GM18526 (cell line): ENCODE results near the gene ASB6.
A peak's percentile ranks its signal among the peaks of the same experiment; 100 is the strongest.

Experiments
- POLR2A ChIP-seq: IDR thresholded peaks from 3 replicates; pipeline ENCODE4 v1.6.1; 2011; ENCODE audit not compliant: insufficient read length; ENCODE audit errors: extremely low read depth

Gene ASB6, protein sequence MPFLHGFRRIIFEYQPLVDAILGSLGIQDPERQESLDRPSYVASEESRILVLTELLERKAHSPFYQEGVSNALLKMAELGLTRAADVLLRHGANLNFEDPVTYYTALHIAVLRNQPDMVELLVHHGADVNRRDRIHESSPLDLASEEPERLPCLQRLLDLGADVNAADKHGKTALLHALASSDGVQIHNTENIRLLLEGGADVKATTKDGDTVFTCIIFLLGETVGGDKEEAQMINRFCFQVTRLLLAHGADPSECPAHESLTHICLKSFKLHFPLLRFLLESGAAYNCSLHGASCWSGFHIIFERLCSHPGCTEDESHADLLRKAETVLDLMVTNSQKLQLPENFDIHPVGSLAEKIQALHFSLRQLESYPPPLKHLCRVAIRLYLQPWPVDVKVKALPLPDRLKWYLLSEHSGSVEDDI

DNA sequence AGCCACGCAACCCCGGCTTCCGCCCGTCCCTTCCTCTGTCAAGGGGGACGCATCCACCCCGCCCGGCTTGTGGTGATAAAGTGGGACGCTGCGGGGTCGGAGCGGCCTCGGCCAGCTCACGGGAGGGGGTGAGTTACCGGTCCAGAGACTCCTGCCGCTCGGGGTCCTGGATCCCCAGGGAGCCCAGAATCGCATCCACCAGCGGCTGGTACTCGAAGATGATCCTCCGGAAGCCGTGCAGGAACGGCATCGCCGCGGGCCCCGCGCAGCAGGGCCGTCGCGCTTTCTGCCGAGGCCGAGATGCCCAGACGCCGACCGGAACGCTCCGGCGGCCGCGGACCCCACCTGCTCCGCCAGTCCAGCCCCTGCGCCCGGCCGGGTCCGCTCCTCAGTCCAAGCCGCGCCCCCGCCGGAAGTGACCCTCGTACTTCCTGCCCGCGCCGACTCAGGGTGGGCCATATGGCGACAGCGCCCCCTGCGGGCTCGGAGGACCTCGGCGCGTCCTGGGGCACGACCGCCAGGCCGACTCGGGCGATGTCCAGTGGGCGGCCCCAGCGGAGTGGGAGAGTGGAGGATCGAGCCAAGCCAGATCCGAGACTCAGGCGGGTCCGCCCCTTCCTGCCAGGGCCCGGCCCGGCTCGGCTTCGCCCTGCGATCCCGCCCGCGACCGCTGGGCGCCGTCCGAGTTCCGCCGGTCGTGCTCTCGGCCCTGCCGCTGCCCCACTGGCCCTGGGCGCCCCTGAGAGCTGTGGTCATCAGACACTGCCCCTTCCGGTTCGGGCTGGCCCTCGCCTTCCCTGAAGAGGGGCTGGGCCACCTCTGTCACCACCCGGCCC lies at the start of gene ASB6:
Gene ASB6 (minus strand): TSS at position 402 of the 836 bp plus-strand sequence. CDS start 152 bp downstream, at position 250.
- TF ChIP-seq POLR2A, result peak; percentile 84

DNA sequence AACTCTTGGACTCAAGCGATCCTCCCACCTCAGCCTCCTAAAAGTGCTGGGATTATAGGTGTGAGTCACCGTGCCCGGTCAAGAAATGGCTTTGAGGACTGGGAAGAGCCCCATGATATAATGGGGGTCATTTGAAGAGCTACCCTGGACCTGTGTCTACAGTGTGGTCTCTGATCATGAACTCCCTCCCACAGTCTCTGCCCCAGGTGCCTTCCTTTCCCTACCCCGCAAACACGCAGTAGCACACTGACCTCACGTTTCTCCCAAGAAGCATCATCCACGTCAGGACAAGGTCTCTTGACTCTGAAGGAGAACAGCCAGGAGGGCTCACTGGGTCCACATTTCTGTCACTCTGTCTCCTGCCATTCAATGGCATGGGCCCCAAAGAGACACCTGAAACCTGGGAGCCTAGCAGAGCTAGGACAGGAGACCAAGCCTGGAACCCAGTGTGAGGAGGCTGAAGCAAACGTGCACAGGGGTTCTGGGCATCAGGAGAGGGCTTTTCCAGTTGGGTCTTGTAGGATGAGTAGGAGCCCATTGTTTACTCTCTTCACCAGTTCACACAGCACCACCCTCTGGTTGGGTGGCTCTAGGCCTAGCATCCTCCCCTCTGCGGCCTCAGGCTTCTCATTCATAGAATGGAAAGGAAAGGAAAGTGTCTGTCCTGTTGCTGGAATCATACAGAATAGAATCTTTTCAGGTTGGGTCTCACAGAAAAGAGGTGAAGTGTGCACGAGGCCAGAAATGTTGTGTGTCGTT lies 46.5 kb upstream of the ASB6 start:
- TF ChIP-seq POLR2A, result no peak

DNA sequence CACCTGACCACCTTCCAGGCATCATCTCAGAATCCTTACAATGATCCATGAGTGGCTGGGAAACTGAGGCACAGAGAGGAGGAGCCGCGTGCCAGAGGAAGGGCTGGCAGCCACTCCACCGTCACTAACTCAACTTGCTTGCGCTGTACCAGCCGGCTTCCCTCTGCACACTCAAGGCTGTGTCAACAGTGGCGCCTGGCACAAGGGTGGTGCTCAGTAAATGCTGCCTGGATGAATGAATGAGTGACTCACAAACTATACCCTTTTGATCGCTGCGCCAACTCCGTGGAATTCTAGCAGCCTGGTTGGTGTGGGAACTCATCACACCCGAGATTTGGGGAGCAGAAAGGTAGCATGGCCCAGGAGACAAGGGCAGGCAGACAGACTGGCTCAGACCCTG lies 45.4 kb upstream of the ASB6 start:
- no peak for TF ChIP-seq POLR2A

DNA sequence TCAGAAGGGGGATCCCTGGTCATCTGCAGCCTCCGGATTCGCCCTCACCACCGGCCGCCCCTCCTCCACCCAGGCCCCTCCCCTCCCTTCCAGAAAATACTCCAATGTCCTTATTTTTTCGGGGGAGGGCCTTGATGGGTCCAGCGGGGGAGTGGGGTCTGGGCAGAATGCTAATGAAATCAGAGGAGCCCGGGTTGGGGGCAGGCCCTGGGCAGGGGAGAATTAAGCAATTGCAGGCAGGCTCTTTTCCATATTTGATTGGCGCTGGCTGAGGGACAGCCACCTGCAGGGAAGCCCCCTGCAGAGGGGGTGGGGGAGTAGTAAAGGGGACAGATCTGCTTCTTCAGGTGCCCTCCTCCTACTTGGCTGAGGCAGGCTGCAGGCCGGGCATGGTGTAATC lies 44.8 kb upstream of the ASB6 start:
- TF ChIP-seq POLR2A, result no peak

DNA sequence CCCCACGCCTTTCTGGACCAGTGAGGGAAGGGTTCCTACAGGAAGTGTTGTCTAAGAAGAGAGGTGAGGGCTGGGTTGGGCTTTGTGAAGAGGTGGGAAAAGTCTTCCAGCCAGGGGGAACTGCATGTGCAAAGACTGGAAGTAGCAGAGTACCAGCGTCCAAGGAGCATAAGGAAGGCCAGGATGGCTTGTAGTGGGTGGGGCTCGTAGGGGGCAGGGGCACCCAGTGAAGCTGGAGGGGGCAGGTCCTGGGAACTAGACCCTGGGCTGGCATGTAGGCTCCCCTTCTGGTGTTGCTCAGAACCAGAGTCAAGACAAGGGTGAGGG lies 43.9 kb upstream of the ASB6 start:
- TF ChIP-seq POLR2A, result no peak

DNA sequence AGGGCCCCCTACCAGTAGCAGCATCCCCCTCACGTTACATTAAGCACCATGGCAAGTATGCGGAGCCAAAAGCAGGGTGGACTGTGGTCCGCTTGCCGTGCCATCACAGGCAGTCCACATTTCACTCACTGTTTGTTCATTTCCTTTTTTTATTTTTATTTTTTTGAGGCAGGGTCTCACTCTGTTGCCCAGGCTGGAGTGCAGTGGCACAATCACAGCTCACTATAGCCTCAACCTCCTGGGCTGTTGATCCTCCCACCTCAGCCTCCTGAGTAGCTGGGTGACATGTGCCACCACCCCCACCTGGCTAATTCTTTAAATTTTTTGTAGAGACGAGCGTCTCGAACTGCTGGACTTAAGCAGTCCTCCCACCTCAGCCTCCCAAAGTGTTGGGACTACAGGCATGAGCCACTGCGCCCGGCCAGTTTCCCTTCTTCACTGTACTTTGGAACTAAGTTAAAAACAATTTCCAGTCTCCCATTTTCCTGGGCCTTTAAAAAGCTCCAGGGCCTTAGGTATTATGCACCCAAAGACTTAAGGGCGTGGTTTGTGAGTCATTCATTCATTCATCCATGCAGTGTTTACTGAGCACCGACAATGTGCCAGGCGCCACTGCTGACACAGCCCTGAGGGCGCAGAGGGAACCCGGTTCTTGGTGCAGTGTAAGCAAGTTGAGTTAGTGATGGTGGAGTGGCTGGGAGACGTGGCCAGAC lies 43.4 kb upstream of the ASB6 start:
- no peak for TF ChIP-seq POLR2A

DNA sequence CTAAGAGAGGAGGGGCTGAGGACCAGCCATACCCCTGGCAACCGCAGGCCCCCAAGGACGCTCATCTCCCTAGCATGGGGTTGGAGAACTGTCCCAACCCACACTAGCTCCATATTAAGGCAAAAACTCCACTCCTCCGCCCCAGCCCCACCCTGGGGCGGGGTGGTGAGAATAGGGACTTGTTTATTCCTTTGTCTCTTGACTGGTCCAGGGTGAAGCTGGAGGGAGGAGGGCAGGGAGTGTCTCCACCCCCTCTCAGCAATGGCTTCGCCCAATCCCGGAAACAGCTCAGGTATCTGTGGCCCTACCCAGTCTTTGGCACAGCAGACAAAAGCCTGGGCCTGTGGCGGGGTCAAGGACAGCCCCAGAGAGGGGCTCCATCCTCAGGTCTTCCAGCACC lies 40.4 kb upstream of the ASB6 start:
- no peak for TF ChIP-seq POLR2A

DNA sequence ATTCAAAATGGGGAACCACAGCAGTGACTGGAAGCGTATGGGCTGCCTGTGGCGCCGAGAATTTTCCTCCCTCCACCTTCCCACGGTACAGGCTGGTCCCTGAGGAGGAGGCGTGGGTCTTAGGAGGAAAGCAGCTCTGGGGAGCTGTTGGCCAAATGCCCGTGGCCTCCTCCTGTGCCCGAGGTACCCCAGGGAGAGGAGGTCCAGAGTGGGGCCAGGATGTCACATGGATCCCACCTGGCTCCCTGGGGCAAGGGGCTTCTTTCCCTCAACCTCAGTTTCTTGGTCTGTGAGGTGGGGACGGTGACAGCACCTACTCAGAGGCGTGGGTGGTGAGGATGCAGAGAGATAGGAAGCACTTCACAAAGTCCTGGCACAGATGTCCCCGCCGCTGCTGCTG lies 40.0 kb upstream of the ASB6 start:
- no peak for TF ChIP-seq POLR2A

DNA sequence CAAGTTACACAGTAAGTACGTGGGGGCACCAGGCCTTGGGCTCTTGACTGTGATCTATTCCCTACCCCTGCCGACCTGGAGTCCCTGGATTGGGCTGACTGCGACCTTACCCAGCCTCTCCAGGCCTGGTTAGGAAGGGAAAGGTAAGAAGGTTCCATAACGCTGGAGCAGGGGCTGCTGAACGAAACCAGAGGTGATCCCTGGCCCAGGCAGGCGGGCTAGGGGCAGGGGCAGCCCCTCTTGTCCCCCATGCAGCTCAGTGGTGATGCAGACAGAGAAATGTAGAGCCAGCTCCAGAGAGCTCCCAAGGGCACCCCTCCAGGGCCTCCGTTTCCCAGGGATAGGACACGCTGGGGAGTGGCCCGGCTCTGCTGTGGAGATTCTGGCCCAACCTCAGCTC lies 37.6 kb upstream of the ASB6 start:
- TF ChIP-seq POLR2A, result no peak

DNA sequence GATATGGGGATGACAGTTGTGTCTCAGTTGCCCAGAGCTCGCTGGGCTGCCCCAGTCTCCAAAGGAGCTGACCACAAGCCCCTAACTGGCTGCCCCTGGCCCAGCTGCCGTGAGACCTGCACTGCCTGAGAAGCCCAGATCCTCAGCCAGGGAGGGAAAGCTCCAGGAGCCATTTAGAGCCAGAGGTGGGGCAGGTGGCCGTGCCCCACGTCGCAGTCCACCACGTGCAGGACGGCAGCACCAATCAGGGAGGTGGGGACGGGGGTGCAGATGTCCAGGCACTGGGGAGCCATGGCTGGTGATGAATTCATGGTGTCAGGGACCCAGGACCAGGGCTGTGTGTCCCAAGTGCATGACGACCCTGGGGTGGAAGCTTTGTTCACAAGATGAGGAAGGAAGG lies 36.9 kb upstream of the ASB6 start:
- no peak for TF ChIP-seq POLR2A

DNA sequence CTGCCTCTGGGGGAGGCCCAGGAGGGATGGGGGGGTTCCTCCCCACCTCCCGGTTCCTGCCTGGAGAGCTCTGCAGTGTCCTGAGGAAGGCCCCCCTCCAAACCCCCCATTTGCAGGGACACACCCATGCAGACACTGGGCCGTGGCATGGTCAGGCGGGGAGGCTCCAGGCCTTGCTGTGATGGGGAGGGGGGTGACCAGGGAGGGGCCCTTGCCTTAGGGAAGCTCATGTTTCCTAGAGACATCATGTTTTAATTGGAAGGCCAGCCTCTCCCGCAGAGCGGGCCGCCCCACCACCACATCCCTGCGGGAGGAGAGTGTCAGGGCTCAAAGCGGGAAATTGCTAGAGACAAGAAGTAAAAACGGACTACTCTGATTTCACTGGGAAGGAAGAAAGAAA lies 35.5 kb upstream of the ASB6 start:
- TF ChIP-seq POLR2A, result no peak

DNA sequence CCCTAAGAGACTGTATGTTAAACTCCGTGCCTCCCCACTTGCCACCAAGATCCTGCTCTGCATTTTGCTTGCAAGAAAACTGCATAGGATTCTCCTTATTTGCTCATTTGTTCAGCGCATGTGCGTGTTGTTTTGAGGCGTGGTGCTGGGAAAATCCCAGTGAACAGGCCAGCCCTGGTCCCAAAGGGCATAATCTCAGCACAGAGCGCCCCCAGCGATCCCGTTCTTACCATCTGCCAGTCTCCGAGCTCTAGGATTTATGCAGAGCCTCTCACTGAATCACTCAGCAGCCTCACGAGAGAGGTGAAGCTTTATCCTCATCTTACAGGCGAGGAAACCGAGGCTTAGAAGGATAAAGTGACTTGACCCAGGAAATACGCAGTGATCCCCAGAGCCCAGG lies 35.0 kb upstream of the ASB6 start:
- TF ChIP-seq POLR2A, result no peak

DNA sequence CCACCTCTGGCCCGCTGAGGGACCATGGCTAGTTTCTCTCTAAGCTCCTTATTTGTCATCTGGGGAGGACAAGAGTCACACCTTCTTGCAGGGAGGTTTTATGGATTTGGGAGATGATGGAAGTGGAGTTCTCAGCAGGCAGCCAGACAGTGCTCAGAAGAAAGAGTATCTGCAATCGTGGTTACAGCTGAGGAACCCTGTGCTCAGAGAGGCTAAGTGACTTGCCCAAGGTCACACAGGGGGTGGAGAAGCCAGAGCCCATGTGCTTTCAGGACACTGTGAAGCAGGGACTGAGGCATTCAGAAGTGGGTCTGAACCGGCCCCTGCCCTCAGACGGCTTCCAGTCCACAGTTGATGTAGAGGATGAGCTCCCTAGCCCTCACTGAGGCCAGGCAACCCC lies 34.3 kb upstream of the ASB6 start:
- TF ChIP-seq POLR2A, result no peak

DNA sequence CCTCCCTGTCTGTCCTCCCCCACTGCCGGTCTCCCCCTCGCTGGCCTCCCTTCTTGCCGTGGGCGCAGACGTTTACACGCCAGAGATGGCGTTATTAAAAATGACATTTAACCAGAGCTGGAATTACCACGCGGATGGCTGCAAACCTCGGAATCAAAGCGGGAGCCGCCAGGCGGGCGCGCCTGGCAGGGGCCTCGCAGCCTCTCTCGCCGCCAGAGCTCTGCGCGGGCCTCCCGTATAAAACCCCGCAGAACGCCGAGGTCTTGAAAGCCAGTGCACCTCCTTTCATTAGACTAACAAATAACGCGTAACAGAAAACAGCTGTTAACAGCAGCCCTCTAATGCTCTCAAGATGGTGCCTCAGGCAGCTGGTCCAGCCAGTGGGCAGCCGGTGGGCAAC lies 33.7 kb upstream of the ASB6 start:
- no peak for TF ChIP-seq POLR2A

DNA sequence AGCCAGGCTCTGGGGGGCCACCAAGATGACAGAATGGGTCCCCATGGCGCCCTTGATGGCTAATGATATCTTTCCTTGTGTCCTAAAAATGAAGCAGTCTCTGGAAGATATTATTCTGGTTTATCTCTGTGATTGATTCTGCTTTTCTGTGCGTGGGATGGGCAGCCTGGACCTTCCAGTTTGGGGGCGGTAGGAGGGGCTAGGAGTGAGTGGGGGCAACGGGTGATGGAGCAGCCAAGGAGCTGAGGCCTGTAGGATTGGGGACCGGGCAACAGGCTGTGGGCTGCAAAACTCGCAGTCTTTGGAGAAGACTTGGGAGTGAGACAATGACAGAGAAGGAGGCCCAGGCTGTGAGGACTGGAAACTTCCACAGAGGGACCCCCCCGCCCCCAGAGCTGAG lies 32.3 kb upstream of the ASB6 start:
- TF ChIP-seq POLR2A, result no peak

DNA sequence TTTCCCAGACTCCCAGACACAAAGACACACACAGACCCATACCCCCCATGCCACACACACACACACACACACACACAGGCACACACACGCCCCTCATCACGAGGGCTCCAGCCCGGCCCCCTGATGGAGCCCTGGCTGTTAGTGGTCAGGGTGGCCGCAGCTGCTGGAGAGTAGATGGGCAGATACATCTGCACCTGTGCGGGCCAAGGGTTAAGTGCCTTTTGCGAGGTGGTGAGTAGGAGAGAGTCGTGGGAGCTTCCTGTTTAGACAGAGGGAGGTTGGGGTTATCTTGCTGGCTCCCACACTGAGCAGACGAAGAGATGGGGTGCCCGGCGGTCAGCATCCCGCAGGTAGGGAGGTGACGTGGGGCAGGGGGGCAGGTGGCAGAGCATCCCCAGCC lies 31.7 kb upstream of the ASB6 start:
- no peak for TF ChIP-seq POLR2A

DNA sequence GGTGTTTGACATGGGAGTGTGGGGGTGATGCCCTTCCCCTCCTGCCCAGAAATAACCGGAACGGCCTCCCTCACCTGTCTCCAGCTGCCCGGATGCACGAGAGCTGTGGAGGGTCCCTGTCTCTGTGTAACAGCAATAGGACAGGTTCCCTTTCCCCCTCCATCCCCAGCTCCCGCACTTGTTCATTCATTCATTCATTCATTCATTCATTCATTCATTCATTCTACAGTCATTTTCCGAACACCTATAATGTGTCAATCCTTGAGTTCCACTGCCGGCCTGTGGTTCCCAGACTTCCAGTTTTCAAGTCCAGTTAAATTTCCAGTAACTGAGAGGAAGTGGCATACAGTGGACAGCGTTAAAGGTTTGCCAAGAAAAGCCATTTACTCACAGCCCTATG lies 30.8 kb upstream of the ASB6 start:
- TF ChIP-seq POLR2A, result no peak
